ENCODE measurements around the gene CORO7.

CORO7 gene

GRCh38 chr16:4306470-4307214, 109.8 kb downstream of the CORO7 start:
- ChIA-PET CTCF (interaction anchor here (0.6 to 7.3 kb wide), 8 partner anchors 8 to 96 kb away, joined by 3 to 55 read pairs (median 6); no protein-coding TSS in a partner anchor), POLR2A (no interaction called here)
- peak overlapping the region; percentile 70 for H3K4me3 ChIP-seq (ENCODE audit: low read depth, low read length)
- no peak for TF ChIP-seq CTCF (IDR thresholded peaks at IDR 0.05; ENCODE audit: insufficient read depth, low read length, missing control alignments)
- DNase-seq (ENCODE audit: low read depth, low spot score) = no peak

All from AG04449 (cell line).